Measurements from ENCODE around the gene MSRB2. TPM values are rescaled to one million over a fixed set of nuclear protein-coding genes. Genes with fewer than 3 reads are reported as not detected.
A peak's percentile ranks its signal among the peaks of the same experiment; 100 is the strongest.
"Not testable (repeated sequence)": the region's sequence is repeated elsewhere in the genome, so short reads cannot be mapped to it uniquely, and the experiment has no call there.

The MSRB2 gene
- total RNA-seq, 1 donor from 2014 or later, result 15.5 TPM

GRCh38 chr10:23067337-23067736 is 28.0 kb upstream of the MSRB2 start:
- Mint-ChIP-seq H3K27me3 (ENCODE audit: unreplicated experiment) (no peaks in the 10 kb centered on the region), H3K9me3 (ENCODE audit: unreplicated experiment) (no peaks in the 10 kb centered on the region), H3K4me3 (ENCODE audit: unreplicated experiment) (no peak overlapping the region), H3K4me1 (ENCODE audit: unreplicated experiment) (peaks cover 3% of the 10 kb centered on the region), H3K36me3 (ENCODE audit: unreplicated experiment) (no peaks in the 10 kb centered on the region), H3K27ac (ENCODE audit: unreplicated experiment) (no peak overlapping the region)
- DNase-seq (ENCODE audit: extremely low spot score, unreplicated experiment), result no peak
- no peak for TF ChIP-seq CTCF (IDR thresholded peaks at IDR 0.05)

GRCh38 chr10:23067939-23068775 is 27.2 kb upstream of the MSRB2 start:
- no peaks in the 10 kb centered on the region for H3K27me3 Mint-ChIP-seq (ENCODE audit: unreplicated experiment)
- no peak overlapping the region for H3K27ac Mint-ChIP-seq (ENCODE audit: unreplicated experiment)
- TF ChIP-seq CTCF (IDR thresholded peaks at IDR 0.05), result peak; percentile 72
- H3K4me3 Mint-ChIP-seq (ENCODE audit: unreplicated experiment), result no peak overlapping the region
- H3K9me3 Mint-ChIP-seq (ENCODE audit: unreplicated experiment), result no peaks in the 10 kb centered on the region
- peaks cover 3% of the 10 kb centered on the region for H3K4me1 Mint-ChIP-seq (ENCODE audit: unreplicated experiment)
- H3K36me3 Mint-ChIP-seq (ENCODE audit: unreplicated experiment), result no peaks in the 10 kb centered on the region
- DNase-seq (ENCODE audit: extremely low spot score, unreplicated experiment), result peak; percentile 85

- H3K9me3 Mint-ChIP-seq (ENCODE audit: unreplicated experiment), result no peaks in the 10 kb centered on the region
- H3K27ac Mint-ChIP-seq (ENCODE audit: unreplicated experiment), result no peak overlapping the region
- peaks cover 3% of the 10 kb centered on the region for H3K4me1 Mint-ChIP-seq (ENCODE audit: unreplicated experiment)
- no peak overlapping the region for H3K4me3 Mint-ChIP-seq (ENCODE audit: unreplicated experiment)
- no peaks in the 10 kb centered on the region for H3K27me3 Mint-ChIP-seq (ENCODE audit: unreplicated experiment)
- no peak for TF ChIP-seq CTCF (IDR thresholded peaks at IDR 0.05)
- no peaks in the 10 kb centered on the region for H3K36me3 Mint-ChIP-seq (ENCODE audit: unreplicated experiment)
- DNase-seq (ENCODE audit: extremely low spot score, unreplicated experiment), result no peak
Measured at GRCh38 chr10:23069019-23069815, 26.2 kb upstream of the MSRB2 start.

- H3K27ac Mint-ChIP-seq (ENCODE audit: unreplicated experiment); H3K36me3 Mint-ChIP-seq (ENCODE audit: unreplicated experiment); H3K4me3 Mint-ChIP-seq (ENCODE audit: unreplicated experiment); H3K4me1 Mint-ChIP-seq (ENCODE audit: unreplicated experiment); H3K27me3 Mint-ChIP-seq (ENCODE audit: unreplicated experiment); H3K9me3 Mint-ChIP-seq (ENCODE audit: unreplicated experiment): not testable (repeated sequence)
- DNase-seq (ENCODE audit: extremely low spot score, unreplicated experiment), result peak; percentile 53
Measured at GRCh38 chr10:23070092-23070912, 25.1 kb upstream of the MSRB2 start.

- Mint-ChIP-seq H3K9me3 (ENCODE audit: unreplicated experiment) (no peaks in the 10 kb centered on the region), H3K36me3 (ENCODE audit: unreplicated experiment) (no peaks in the 10 kb centered on the region), H3K4me1 (ENCODE audit: unreplicated experiment) (peaks cover 3% of the 10 kb centered on the region), H3K27ac (ENCODE audit: unreplicated experiment) (no peak overlapping the region), H3K27me3 (ENCODE audit: unreplicated experiment) (peaks cover 8% of the 10 kb centered on the region), H3K4me3 (ENCODE audit: unreplicated experiment) (no peak overlapping the region)
- no peak for TF ChIP-seq CTCF (IDR thresholded peaks at IDR 0.05)
- DNase-seq (ENCODE audit: extremely low spot score, unreplicated experiment), result no peak
Measured at GRCh38 chr10:23070913-23071218, 24.5 kb upstream of the MSRB2 start.

- H3K4me1 Mint-ChIP-seq (ENCODE audit: unreplicated experiment); H3K4me3 Mint-ChIP-seq (ENCODE audit: unreplicated experiment); H3K36me3 Mint-ChIP-seq (ENCODE audit: unreplicated experiment); H3K9me3 Mint-ChIP-seq (ENCODE audit: unreplicated experiment); DNase-seq (ENCODE audit: extremely low spot score, unreplicated experiment); H3K27ac Mint-ChIP-seq (ENCODE audit: unreplicated experiment): not testable (repeated sequence)
- H3K27me3 Mint-ChIP-seq (ENCODE audit: unreplicated experiment), result peaks cover 19% of the 10 kb centered on the region
Measured at GRCh38 chr10:23072593-23072992, 22.8 kb upstream of the MSRB2 start.
